H9 (cell line): ENCODE results near the gene MRPL36. TPM values are rescaled to one million over a fixed set of nuclear protein-coding genes. Genes with fewer than 3 reads are reported as not detected.

Source experiments
- DNase-seq: peaks from one replicate; pipeline ENCODE4 v3.0.0-alpha.2; 2017
- H2AFZ ChIP-seq: one replicate; pipeline ENCODE4 v1.6.1; 2013; ENCODE audit warnings: mild to moderate bottlenecking, low read length, control low read depth, moderate library complexity
- H2AK5ac ChIP-seq: 2 replicates; pipeline ENCODE4 v1.6.1; 2013; ENCODE audit warnings: low read length, control low read depth, mixed read lengths; ENCODE audit not compliant: insufficient read length
- H2BK120ac ChIP-seq: one replicate; pipeline ENCODE4 v1.6.1; 2013; ENCODE audit warnings: low read depth, mild to moderate bottlenecking, low read length, control low read depth, inconsistent platforms; ENCODE audit not compliant: poor library complexity, severe bottlenecking
- H2BK12ac ChIP-seq: 2 replicates; pipeline ENCODE4 v1.6.1; 2013; ENCODE audit warnings: low read length, control low read depth, mixed read lengths, low read depth; ENCODE audit not compliant: insufficient read length
- H2BK15ac ChIP-seq: 2 replicates; pipeline ENCODE4 v1.6.1; 2013; ENCODE audit warnings: low read depth, low read length, control low read depth
- H2BK20ac ChIP-seq: one replicate; pipeline ENCODE4 v1.6.1; 2013; ENCODE audit warnings: low read depth, mild to moderate bottlenecking, low read length, control low read depth, inconsistent platforms; ENCODE audit not compliant: poor library complexity, severe bottlenecking
- H2BK5ac ChIP-seq: 2 replicates; pipeline ENCODE4 v1.6.1; 2013; ENCODE audit warnings: low read length, control low read depth, mixed read lengths; ENCODE audit not compliant: insufficient read length
- H3K14ac ChIP-seq: 2 replicates; pipeline ENCODE4 v1.6.1; 2013; ENCODE audit warnings: low read length, control low read depth; ENCODE audit not compliant: insufficient read depth
- H3K18ac ChIP-seq: 2 replicates; pipeline ENCODE4 v1.6.1; 2013; ENCODE audit warnings: low read depth, mild to moderate bottlenecking, mixed read lengths, low read length, control low read depth; ENCODE audit not compliant: insufficient read length
- H3K23ac ChIP-seq: 2 replicates; pipeline ENCODE4 v1.6.1; 2013; ENCODE audit warnings: low read length, control low read depth, mixed read lengths, low read depth; ENCODE audit not compliant: insufficient read length
- H3K23me2 ChIP-seq: 2 replicates; pipeline ENCODE4 v1.6.1; 2013; ENCODE audit warnings: low read depth, mild to moderate bottlenecking, mixed read lengths, low read length, control low read depth; ENCODE audit not compliant: insufficient read length, poor library complexity, severe bottlenecking
- H3K27ac ChIP-seq: 2 replicates; pipeline ENCODE4 v1.5.1; 2013; ENCODE audit warnings: low read length, control low read depth, mixed read lengths, low read depth; ENCODE audit not compliant: insufficient read length
- H3K27me3 ChIP-seq: 2 replicates; pipeline ENCODE4 v1.6.1; 2013; ENCODE audit warnings: low read length, control low read depth, inconsistent platforms; ENCODE audit not compliant: insufficient read depth
- H3K4ac ChIP-seq: 2 replicates; pipeline ENCODE4 v1.6.1; 2013; ENCODE audit warnings: low read depth, mild to moderate bottlenecking, control low read depth, inconsistent platforms, low read length, moderate library complexity
- H3K4me1 ChIP-seq: 2 replicates; pipeline ENCODE4 v1.6.1; 2013; ENCODE audit warnings: low read length, control low read depth, inconsistent platforms; ENCODE audit not compliant: insufficient read depth
- H3K4me2 ChIP-seq: 2 replicates; pipeline ENCODE4 v1.6.1; 2013; ENCODE audit warnings: low read length, control low read depth, mixed read lengths; ENCODE audit not compliant: insufficient read length, insufficient read depth
- H3K56ac ChIP-seq: 2 replicates; pipeline ENCODE4 v1.6.1; 2013; ENCODE audit warnings: low read depth, mild to moderate bottlenecking, mixed read lengths, low read length, control low read depth; ENCODE audit not compliant: insufficient read length
- H3K79me1 ChIP-seq: 2 replicates; pipeline ENCODE4 v1.6.1; 2013; ENCODE audit warnings: low read depth, mild to moderate bottlenecking, moderate library complexity, low read length, control low read depth, inconsistent platforms; ENCODE audit not compliant: insufficient read depth, poor library complexity, severe bottlenecking
- H3K79me2 ChIP-seq: 2 replicates; pipeline ENCODE4 v1.6.1; 2013; ENCODE audit warnings: low read length, control low read depth, inconsistent platforms; ENCODE audit not compliant: insufficient read depth
- H3K9ac ChIP-seq: 2 replicates; pipeline ENCODE4 v1.6.1; 2013; ENCODE audit warnings: low read length, control low read depth, mixed read lengths; ENCODE audit not compliant: insufficient read length; ENCODE audit errors: extremely low read depth
- H3K9me3 ChIP-seq: one replicate; pipeline ENCODE4 v1.6.1; 2013; ENCODE audit warnings: low read depth, low read length, inconsistent platforms; ENCODE audit not compliant: control insufficient read depth
- H3T11ph ChIP-seq: one replicate; pipeline ENCODE4 v1.6.1; 2013; ENCODE audit warnings: mild to moderate bottlenecking, low read length, control low read depth, inconsistent platforms
- H4K20me1 ChIP-seq: one replicate; pipeline ENCODE4 v1.6.1; 2013; ENCODE audit not compliant: control insufficient read depth, insufficient read length, insufficient read depth
- H4K5ac ChIP-seq: 2 replicates; pipeline ENCODE4 v1.6.1; 2013; ENCODE audit warnings: low read depth, mild to moderate bottlenecking, mixed read lengths, low read length, control low read depth; ENCODE audit not compliant: insufficient read length
- H4K8ac ChIP-seq: replicated peaks from 2 replicates; pipeline ENCODE4 v1.6.1; 2013; ENCODE audit warnings: low read length, control low read depth, mixed read lengths, low read depth; ENCODE audit not compliant: insufficient read length
- H4K91ac ChIP-seq: 2 replicates; pipeline ENCODE4 v1.6.1; 2013; ENCODE audit warnings: low read depth, mild to moderate bottlenecking, moderate library complexity, mixed read lengths, low read length, control low read depth; ENCODE audit not compliant: insufficient read length
- H3K27ac Mint-ChIP-seq, 3 experiments: 2 replicates in 2 of 3; 3 replicates in 1 of 3; pipeline ENCODE4 v1.8.0; 2020 to 2021; ENCODE audit warnings: mixed read lengths in 3 of 3, mild to moderate bottlenecking in 1 of 3, moderate library complexity in 1 of 3
- H3K27me3 Mint-ChIP-seq: 2 replicates; pipeline ENCODE4 v1.8.0; 2021; ENCODE audit warnings: low read depth, mild to moderate bottlenecking, moderate library complexity, mixed read lengths
- H3K36me3 Mint-ChIP-seq, 3 experiments: 2 replicates in 2 of 3; 3 replicates in 1 of 3; pipeline ENCODE4 v1.8.0; 2020 to 2021; ENCODE audit warnings: low read depth in 3 of 3, mixed read lengths in 3 of 3; ENCODE audit not compliant: insufficient read depth in 1 of 3
- H3K4me1 Mint-ChIP-seq, 2 experiments: 2 replicates each; pipeline ENCODE4 v1.8.0; 2020; ENCODE audit warnings: mixed read lengths in 2 of 2
- H3K4me3 Mint-ChIP-seq, 2 experiments: 2 replicates in 1 of 2; 3 replicates in 1 of 2; pipeline ENCODE4 v1.8.0; 2020 to 2021; ENCODE audit warnings: mild to moderate bottlenecking in 2 of 2, mixed read lengths in 2 of 2, moderate library complexity in 1 of 2
- H3K9me3 Mint-ChIP-seq, 2 experiments: 2 replicates in 1 of 2; 3 replicates in 1 of 2; pipeline ENCODE4 v1.8.0; 2020; ENCODE audit warnings: mild to moderate bottlenecking in 2 of 2, mixed read lengths in 2 of 2, moderate library complexity in 1 of 2
- WGBS: extraction: QIAGEN DNeasy Blood & Tissue Kit; methylation state at CpG from one replicate; pipeline ENCODE4 v1.1.7; 2013; ENCODE audit warnings: missing lambda C conversion rate, low lambda C conversion rate, mixed read lengths; ENCODE audit not compliant: insufficient read length; ENCODE audit errors: extremely low coverage; 5-methylcytosine and 5-hydroxymethylcytosine counted together
- total RNA-seq: library from RNA; stranded (reverse); gene quantifications from 2 replicates; pipeline ENCODE4 v1.2.1, GENCODE V29; 2021
- TF ChIP-seq, protein P1 (sequence below): fragments of 200-600 bp; sonication (generic); conservative IDR thresholded peaks from 3 replicates; pipeline ENCODE4 v1.8.0; 2021; ENCODE audit warnings: antibody characterized with exemption, mild to moderate bottlenecking

MRPL36 gene
- total RNA-seq, 1 experiment from 2014 or later, result 67.3 TPM

DNA sequence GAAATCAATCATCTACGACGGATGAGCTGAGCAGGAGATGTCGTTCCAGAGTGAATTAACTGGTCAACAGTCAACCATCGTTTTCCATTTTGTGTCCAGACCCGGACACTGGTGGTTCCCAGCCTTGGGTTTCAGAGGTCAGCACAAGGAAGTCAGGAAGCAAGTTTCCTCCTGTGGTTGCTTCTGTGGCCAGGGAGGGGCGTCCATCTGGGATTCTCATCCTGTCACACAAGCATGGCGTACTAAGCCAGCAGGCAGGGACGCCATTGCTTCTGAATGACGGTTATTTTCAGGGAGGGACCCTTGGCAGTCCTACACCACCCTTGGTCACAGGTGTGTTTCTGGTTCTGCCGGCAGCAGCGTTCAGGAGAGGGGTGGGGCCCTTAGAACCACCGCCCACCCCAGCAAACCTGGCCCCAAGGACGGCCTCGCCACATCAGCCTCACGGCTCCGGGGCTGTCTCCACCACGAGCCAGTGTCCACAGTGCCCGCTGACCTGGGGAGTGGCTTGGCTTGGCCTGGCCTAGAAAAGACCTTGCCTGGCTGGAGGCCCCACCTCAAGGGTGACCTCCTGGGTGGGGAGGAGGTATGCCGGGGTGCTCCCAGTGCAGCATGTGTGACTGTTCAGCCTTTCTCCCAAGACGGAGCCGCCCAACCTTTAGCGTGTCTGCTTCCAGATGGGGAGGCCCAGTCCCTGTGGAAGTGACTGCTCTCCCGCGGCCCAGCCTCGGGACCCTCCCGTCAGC is 26.8 kb upstream of the MRPL36 start:
- H2BK5ac ChIP-seq, result no peak overlapping the region
- H3K36me3 Mint-ChIP-seq, result peaks cover 8 to 26% (median 9%) of the 10 kb centered on the region in 3 experiments
- H4K20me1 ChIP-seq, result no peaks in the 10 kb centered on the region
- no peaks in the 10 kb centered on the region for H3K79me1 ChIP-seq
- no peak overlapping the region for H3K14ac ChIP-seq
- H3K79me2 ChIP-seq, result no peaks in the 10 kb centered on the region
- H3K27me3 Mint-ChIP-seq, result no peaks in the 10 kb centered on the region; the same call in none of the 2 replicates
- WGBS, result no CpG with 5 or more reads among the region's 26 CpGs
- peaks cover 12 to 17% of the 10 kb centered on the region in 2 experiments for H3K4me1 Mint-ChIP-seq
- TF ChIP-seq, protein P1, sequence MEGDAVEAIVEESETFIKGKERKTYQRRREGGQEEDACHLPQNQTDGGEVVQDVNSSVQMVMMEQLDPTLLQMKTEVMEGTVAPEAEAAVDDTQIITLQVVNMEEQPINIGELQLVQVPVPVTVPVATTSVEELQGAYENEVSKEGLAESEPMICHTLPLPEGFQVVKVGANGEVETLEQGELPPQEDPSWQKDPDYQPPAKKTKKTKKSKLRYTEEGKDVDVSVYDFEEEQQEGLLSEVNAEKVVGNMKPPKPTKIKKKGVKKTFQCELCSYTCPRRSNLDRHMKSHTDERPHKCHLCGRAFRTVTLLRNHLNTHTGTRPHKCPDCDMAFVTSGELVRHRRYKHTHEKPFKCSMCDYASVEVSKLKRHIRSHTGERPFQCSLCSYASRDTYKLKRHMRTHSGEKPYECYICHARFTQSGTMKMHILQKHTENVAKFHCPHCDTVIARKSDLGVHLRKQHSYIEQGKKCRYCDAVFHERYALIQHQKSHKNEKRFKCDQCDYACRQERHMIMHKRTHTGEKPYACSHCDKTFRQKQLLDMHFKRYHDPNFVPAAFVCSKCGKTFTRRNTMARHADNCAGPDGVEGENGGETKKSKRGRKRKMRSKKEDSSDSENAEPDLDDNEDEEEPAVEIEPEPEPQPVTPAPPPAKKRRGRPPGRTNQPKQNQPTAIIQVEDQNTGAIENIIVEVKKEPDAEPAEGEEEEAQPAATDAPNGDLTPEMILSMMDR, result no peak
- H3K56ac ChIP-seq, result no peak overlapping the region
- no peak overlapping the region for H2AFZ ChIP-seq
- H4K8ac ChIP-seq, result no peak overlapping the region
- H3K9ac ChIP-seq, result no peak overlapping the region
- H2BK15ac ChIP-seq, result no peak overlapping the region
- DNase-seq, result no peak
- H2BK12ac ChIP-seq, result no peak overlapping the region
- no peak overlapping the region for H3K4me3 Mint-ChIP-seq
- no peak overlapping the region for H2BK20ac ChIP-seq
- H3K4ac ChIP-seq, result no peak overlapping the region
- H3T11ph ChIP-seq, result no peak overlapping the region
- no peaks in the 10 kb centered on the region for H3K9me3 ChIP-seq
- no peak overlapping the region for H2AK5ac ChIP-seq
- no peaks in the 10 kb centered on the region for H3K23me2 ChIP-seq
- no peak overlapping the region for H4K91ac ChIP-seq
- no peak overlapping the region for H4K5ac ChIP-seq
- H3K27ac Mint-ChIP-seq, result no peak overlapping the region
- no peaks in the 10 kb centered on the region for H3K27me3 ChIP-seq
- no peak overlapping the region for H3K18ac ChIP-seq
- no peak overlapping the region for H3K23ac ChIP-seq
- H3K9me3 Mint-ChIP-seq, result no peaks in the 10 kb centered on the region
- no peak overlapping the region for H3K27ac ChIP-seq
- no peak overlapping the region for H2BK120ac ChIP-seq
- no peaks in the 10 kb centered on the region for H3K4me1 ChIP-seq
- H3K4me2 ChIP-seq, result no peak overlapping the region
